ENCODE data around the gene GLOD5. TPM values are rescaled to one million over a fixed set of nuclear protein-coding genes. Genes with fewer than 3 reads are reported as not detected.

Gene GLOD5
- not detected in 2 replicates for total RNA-seq (2022)
- Bru-seq, nascent RNA = percentile 7 among the genes with signal in this experiment
- BruChase-seq, experiment 1, labeled RNA remaining after a 6-hour chase = percentile 14 among the genes with signal in this experiment
- percentile 7 among the genes with signal in this experiment for BruChase-seq, experiment 2, labeled RNA remaining after a 2-hour chase
- long read RNA-seq = 0 reads

GRCh38 chrX:48761674-48762471, at the start of gene GLOD5:
GLOD5 (plus strand) TSS chrX:48761747; CDS start chrX:48761791, 44 bp downstream.
- CTCF ChIA-PET = no interaction called here
- Mint-ChIP-seq H3K4me1 (ENCODE audit: low read depth, unreplicated experiment) (peaks cover 12% of the 10 kb centered on the region), H3K27ac (ENCODE audit: unreplicated experiment) (peak within 1 kb of the TSS; percentile 99), H3K9me3 (ENCODE audit: low read depth, unreplicated experiment) (no peaks in the 10 kb centered on the region), H3K36me3 (ENCODE audit: insufficient read depth, unreplicated experiment) (peaks cover 7% of the 10 kb centered on the region), H3K27me3 (ENCODE audit: unreplicated experiment) (no peaks in the 10 kb centered on the region), H3K4me3 (ENCODE audit: low read depth, unreplicated experiment) (peak within 1 kb of the TSS; percentile 68)
- DNase-seq = peak; percentile 86
- peak; percentile 37 for TF ChIP-seq CTCF (IDR thresholded peaks at IDR 0.05; ENCODE audit: unreplicated experiment)
- BruUV-seq (replicated peaks) = no TSS peak
- intact Hi-C loops (cut with micrococcal nuclease; ENCODE audit: unreplicated experiment) = loop anchor here (5.0 to 10.0 kb wide), 2 partner anchors 135 to 183 kb away; partner anchors contain the start of genes PQBP1 and TIMM17B

- no TSS peak for BruUV-seq (replicated peaks)
- H3K4me3 Mint-ChIP-seq (ENCODE audit: low read depth, unreplicated experiment) = no peak overlapping the region
- peaks cover 32% of the 10 kb centered on the region for H3K27me3 Mint-ChIP-seq (ENCODE audit: unreplicated experiment)
- no peak for DNase-seq
- peaks cover 6% of the 10 kb centered on the region for H3K36me3 Mint-ChIP-seq (ENCODE audit: insufficient read depth, unreplicated experiment)
- peaks cover 11% of the 10 kb centered on the region for H3K4me1 Mint-ChIP-seq (ENCODE audit: low read depth, unreplicated experiment)
- H3K9me3 Mint-ChIP-seq (ENCODE audit: low read depth, unreplicated experiment) = no peaks in the 10 kb centered on the region
- no peak for TF ChIP-seq CTCF (IDR thresholded peaks at IDR 0.05; ENCODE audit: unreplicated experiment)
- no peak overlapping the region for H3K27ac Mint-ChIP-seq (ENCODE audit: unreplicated experiment)
- CTCF ChIA-PET = no interaction called here
- intact Hi-C loops (cut with micrococcal nuclease; ENCODE audit: unreplicated experiment) = no loop called here
These were observed 49.5 kb upstream of the GLOD5 start for GRCh38 chrX:48711929-48712505.

- Mint-ChIP-seq H3K4me1 (ENCODE audit: low read depth, unreplicated experiment) (peaks cover 11% of the 10 kb centered on the region), H3K27ac (ENCODE audit: unreplicated experiment) (no peak overlapping the region), H3K27me3 (ENCODE audit: unreplicated experiment) (peaks cover 32% of the 10 kb centered on the region), H3K4me3 (ENCODE audit: low read depth, unreplicated experiment) (no peak overlapping the region), H3K36me3 (ENCODE audit: insufficient read depth, unreplicated experiment) (peaks cover 6% of the 10 kb centered on the region), H3K9me3 (ENCODE audit: low read depth, unreplicated experiment) (peaks cover 3% of the 10 kb centered on the region)
- CTCF ChIA-PET = no interaction called here
- no TSS peak for BruUV-seq (replicated peaks)
- DNase-seq = no peak
- TF ChIP-seq CTCF (IDR thresholded peaks at IDR 0.05; ENCODE audit: unreplicated experiment) = no peak
- intact Hi-C loops (cut with micrococcal nuclease; ENCODE audit: unreplicated experiment) = no loop called here
These were observed 47.7 kb upstream of the GLOD5 start for GRCh38 chrX:48713847-48714246.

- BruUV-seq (replicated peaks) = no TSS peak
- no peak for DNase-seq
- Mint-ChIP-seq H3K36me3 (ENCODE audit: insufficient read depth, unreplicated experiment) (peaks cover 6% of the 10 kb centered on the region), H3K9me3 (ENCODE audit: low read depth, unreplicated experiment) (peaks cover 3% of the 10 kb centered on the region), H3K27ac (ENCODE audit: unreplicated experiment) (no peak overlapping the region), H3K27me3 (ENCODE audit: unreplicated experiment) (peaks cover 32% of the 10 kb centered on the region), H3K4me3 (ENCODE audit: low read depth, unreplicated experiment) (no peak overlapping the region), H3K4me1 (ENCODE audit: low read depth, unreplicated experiment) (peaks cover 11% of the 10 kb centered on the region)
- no peak for TF ChIP-seq CTCF (IDR thresholded peaks at IDR 0.05; ENCODE audit: unreplicated experiment)
- CTCF ChIA-PET = no interaction called here
- intact Hi-C loops (cut with micrococcal nuclease; ENCODE audit: unreplicated experiment) = no loop called here
These were observed 47.0 kb upstream of the GLOD5 start for GRCh38 chrX:48714573-48714972.

All from Calu3 (cell line).